Esophagus mucosa (tissue), 1 donor: Measurements from ENCODE around the gene OTUD6A. TPM values are rescaled to one million over a fixed set of nuclear protein-coding genes. Genes with fewer than 3 reads are reported as not detected.

Experiments used
- ATAC-seq: fragments of 200-7000 bp; cut with Tn5 transposase; one replicate; pipeline ENCODE4 v1.9.1; 2020
- total RNA-seq: library from RNA; stranded (reverse); gene quantifications from one replicate; pipeline ENCODE4 v1.2.4, GENCODE V29; 2023
- donor health status: DM: yes; HTN: yes; CAD: no.

OTUD6A gene, protein sequence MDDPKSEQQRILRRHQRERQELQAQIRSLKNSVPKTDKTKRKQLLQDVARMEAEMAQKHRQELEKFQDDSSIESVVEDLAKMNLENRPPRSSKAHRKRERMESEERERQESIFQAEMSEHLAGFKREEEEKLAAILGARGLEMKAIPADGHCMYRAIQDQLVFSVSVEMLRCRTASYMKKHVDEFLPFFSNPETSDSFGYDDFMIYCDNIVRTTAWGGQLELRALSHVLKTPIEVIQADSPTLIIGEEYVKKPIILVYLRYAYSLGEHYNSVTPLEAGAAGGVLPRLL
- not detected for total RNA-seq

DNA sequence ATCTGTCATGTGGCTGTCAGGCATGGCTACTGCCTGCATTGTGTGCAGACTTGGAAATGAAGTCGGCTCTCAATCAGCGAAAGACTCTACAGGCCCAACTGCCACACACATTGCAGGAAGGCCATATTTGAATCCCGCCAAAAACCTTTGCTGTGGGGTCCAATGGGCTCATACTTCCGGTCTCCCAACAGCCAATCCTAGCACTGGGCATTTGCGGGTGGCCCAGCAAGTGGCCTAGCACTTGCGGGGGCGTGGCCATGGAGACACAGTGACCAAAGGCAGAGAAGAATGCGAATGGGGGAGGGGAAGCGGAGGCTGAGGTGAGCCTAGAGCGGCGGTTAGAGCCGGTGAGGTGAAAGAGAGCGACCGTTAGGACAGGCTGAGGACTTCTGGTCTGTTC lies at the start of gene OTUD6A:
Gene OTUD6A (plus strand): TSS at position 382 of the 400 bp plus-strand sequence. CDS start 68 bp downstream, outside the sequence.
- no peak for ATAC-seq

DNA sequence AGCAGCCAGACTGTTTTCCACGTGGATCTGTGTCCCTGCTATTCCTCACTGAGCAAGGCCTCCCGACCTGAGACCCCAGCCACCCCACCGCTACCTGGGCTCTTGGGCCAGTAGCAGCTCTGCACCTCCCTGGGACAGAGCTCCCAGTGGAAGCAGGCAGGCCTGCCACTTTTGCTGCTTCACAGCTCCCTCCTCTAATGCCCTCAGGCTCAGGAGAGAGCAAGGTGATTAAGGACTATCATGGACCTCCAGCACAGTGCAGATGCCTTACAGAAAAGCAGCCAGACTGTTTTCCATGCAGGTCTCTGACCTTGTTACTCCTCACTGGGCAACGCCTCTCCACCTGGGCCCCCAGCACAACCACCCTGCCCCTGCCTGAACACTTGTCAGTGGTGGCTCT lies 49.5 kb upstream of the OTUD6A start:
- no peak for ATAC-seq

DNA sequence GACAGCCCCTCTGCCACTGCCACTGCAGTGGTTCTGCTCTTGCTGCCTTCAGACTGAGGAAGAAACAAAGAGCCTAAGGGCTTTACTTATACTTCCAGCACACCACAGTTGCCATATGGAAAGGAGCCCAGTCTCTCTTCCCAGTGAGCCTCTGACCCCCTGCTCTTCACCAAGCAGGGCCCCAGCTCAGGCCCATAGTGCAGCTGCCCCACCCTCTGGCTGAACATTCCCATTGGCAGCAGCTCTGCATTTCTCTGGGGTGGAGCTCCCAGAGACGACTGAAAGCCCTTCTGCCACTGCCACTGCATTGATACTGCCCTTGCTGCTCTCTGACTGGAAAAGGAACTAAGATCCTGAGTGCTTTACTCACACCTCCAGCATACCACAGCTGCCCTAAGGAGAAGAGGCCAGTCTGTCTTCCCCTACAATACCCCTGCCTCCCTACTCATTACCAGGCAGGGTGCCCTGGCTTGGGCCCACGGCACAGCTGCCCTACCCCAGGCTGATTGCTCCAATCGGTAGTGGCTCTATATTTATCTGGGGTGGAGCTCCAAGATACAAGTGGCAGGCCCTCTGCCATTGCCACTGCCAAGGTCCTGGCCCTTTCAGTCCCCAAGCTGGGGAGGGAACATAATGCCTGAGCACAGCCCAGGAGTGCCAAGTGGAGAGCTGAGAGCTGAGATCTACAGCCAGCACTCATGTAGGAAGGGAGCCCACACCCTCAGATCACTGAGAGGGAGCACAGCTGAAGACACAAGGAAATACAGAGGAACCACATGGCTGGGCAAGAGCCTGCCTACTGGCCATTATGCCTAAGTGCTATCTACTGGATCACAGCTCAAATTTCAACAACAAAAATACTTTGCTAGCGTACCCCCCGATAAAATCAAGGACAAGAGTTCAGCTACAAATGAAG lies 48.5 kb upstream of the OTUD6A start:
- no peak for ATAC-seq

DNA sequence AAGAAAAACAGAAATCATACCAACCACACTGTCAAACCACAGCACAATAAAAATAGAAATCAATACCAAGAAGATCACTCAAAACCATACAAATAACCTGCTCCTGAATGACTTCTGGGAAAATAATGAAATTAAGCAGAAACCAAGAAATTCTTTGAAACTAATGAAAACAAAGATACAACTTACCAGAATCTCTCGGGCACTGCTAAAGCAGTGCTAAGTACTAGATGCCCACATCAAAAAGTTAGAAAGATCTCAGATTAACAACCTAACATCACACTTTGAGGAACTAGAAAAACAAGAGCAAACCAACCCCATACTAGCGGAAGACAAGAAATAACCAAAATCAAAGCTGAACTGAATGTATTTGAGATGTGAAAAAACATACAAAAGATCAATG lies 45.7 kb upstream of the OTUD6A start:
- no peak for ATAC-seq

DNA sequence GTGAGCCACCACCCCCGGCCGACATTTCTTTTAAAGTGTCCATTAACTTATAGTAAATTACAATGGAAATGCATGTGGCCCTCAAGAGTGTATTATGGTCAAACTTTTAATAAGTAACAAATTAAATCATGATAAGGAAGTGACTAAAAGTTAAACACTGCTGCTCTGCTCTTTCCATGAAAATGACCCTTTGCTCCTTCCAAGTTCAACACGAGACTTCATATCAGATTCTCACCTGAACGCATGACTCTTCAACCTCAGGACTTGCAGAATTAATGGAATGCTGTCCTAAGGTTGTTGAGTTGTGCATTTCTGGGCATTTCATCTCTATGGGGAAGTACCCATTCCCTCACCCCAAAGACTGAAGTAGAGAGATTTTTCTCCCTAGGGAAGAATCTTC lies 39.6 kb upstream of the OTUD6A start:
- ATAC-seq, result no peak

DNA sequence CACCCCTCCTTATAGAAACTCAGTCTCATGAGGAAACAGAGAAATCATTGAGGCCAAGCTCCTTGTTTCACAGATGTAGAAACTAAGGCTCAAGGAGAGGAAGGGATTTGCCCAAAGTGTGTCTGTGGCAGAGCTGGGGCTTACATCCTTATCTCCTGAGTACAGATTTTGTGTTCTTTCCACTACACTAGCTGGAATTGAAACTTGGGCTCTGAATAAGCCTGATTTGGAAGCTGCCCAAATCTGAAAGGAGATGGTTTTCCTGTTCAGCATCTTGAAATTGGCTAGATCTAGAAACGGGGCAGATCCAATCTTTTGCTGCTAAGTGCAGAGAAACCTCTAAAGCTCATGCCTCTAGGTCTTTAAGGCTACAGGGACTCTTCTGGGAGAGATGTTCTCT lies 36.8 kb upstream of the OTUD6A start:
- no peak for ATAC-seq

DNA sequence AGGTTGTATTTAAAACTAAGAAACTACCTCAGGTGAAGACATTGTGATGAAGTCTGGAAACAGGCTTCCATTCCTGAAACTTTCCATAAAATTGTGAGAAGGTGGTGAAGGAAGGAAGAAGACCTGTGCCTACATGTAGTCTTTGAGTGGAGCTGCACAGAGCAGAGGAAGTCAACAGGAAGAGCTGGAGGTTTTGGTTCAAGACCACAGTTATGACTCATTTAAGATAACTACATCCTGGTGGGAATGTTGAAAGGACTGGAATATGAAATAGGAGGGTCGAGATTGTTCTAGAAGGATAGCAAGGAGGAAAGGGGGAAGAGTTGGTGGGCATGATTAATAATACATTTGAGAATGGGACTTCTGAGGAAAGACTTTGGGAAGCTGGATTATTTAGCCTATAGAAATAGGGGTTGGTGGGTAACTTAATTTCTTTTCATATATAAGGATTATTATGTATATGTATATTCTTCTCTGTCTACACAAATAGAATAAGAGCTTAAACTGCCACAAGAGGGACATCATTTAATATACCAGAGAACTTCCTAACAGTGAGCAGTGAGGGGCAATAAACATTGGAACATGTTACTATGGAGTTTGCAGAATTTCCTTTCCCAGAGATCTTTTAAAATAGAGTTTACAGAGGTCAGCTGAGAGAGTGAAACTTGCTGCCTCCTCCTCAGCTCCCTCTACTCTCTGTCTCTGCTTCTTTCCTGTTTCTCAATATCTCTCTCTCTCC lies 36.0 kb upstream of the OTUD6A start:
- ATAC-seq, result no peak

DNA sequence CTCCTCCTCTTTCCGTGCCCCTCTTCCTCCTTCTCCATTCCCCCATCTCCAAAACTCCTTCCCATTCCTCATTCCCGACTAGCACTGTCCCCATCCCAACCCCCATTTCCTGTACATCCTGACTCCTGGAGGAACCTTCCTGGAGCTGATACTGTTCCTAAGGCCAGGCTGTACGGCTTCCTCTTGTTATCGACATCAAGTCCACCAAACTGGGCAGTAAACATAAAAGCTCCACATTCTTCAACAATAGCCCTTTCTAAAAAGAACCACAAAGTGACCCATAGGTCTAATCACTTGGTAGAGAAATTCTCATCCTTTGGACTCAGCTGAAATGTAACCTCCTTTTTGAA lies 35.4 kb upstream of the OTUD6A start:
- ATAC-seq, result no peak

DNA sequence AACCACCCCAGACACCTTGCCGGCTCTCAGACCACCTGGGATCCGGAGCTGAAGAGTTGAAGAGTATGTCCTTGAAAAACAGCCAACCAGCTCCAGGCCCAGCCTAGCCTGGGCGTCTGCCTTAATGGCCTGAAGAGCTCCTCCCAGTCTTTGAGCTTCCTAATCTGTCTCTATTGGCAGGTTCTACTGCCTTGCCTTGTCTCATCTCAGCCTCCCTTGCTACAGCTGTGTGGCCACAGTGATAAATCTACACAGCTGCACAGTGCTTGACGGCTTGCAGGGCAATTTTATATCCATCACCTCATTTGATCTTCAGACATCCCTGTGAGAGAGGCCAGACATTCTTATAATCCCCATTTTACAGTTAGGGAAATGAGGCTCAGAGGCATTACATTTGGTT lies 32.4 kb upstream of the OTUD6A start:
- ATAC-seq, result peak; percentile 34

DNA sequence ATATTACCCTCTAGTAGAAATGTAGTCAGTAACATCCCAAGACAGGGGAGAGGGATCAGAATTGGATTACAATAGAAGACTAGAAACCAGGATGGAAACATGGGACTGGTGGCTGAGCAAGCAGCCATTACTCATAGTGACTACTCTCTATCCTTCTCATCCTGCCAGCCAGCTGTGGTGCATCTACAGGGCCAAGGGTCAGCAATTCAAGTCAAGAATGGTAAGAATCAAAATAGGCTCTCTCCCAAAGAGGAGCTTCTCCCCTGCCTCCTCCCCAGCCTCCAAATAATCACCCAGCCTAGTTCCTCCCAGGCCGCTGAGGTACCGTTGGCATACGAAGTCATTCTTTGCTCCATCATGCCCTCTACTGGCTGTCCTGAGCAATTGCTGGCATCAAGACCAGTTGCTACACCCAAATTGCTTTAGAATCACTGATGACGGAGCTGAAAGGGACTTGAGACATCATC lies 31.9 kb upstream of the OTUD6A start:
- peak; percentile 75 for ATAC-seq

DNA sequence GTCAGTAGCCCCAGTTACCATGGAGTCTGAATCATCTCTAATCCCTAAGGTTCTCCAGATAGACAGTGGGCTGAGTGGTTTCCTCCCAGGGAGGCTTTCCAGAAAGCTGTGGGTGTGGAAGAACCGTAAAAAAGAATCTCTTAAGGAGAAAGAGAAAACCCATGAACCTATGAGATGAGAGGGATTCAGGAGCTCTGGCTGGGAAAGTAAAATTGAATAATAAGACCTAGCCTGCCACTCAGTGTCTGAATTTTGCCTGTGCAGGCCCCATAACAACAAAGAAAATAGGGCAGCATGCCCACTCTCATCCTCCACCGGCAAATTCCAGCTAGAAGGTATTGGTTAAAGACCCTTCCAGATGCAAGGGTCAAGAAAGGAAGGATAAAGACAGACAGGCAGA lies 29.5 kb upstream of the OTUD6A start:
- no peak for ATAC-seq

DNA sequence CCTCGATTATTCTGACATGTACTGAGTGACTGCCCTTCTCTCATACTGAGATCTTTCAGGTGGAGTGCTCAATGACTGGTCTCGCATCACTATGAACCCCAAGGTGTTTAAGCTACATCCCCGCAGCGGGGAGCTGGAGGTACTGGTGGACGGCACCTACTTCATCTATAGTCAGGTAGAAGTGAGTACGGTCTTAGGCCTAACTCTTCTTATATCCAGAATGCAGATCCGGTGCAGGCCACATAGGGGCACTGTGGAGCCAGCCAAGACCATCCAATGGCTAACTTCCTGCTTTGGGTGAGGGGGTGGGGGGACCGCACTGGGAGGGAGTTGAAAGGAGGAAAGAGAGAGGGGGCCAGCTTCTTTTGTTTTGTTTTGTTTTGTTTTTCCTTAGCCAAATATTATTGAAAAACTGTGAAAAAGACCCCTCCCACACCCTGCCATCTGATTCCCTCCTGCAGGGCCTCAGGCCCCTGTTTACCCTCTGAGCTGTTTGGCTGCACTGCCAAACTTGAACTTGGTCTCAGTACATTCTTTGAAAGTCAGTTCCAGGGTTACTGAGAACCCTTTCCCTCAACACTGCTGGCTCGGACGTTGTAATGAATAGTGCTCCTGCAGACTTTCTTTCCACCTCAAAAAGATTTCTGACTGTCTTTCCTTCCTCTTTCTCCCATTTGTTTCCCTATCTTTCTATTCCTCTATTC lies 28.8 kb upstream of the OTUD6A start:
- no peak for ATAC-seq

DNA sequence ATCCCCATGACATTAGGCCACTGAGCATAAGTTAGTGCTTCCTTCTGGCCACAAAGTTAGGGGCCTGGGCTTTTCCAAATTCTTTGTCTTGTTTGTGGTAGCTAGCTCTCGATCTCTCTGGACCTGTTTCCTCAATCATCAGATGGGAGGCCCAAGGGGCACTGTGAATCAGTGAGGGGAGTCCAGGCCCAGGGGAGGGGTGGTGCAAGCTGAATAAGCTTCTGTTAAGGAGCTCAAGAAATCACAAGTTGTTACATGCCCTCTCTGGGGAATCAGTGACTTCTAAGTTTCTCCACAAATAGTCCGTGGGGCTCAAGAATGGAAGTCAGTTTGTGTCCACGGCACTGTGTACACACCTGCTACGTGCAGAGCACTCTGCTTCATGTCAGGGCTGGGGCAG lies 27.6 kb upstream of the OTUD6A start:
- ATAC-seq, result no peak

DNA sequence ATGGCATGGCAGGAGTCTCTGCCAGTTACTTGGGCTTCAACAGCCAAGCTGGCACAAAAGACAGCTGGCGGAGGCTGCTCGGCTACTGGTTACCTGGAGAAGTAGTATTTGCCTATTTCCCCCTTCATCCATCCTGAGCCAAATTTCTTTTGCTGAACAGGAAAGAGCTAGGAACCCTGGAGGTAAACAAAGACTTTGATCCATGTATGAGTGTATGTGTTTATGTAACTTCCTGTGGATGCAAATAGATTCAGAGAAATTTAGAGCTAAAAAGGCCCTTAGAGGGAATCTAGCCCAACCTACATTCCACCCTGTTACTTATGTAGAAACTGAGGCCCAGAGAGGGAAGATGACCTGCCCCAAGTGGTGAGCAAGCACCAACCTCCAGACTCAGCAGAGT lies 23.7 kb upstream of the OTUD6A start:
- no peak for ATAC-seq

DNA sequence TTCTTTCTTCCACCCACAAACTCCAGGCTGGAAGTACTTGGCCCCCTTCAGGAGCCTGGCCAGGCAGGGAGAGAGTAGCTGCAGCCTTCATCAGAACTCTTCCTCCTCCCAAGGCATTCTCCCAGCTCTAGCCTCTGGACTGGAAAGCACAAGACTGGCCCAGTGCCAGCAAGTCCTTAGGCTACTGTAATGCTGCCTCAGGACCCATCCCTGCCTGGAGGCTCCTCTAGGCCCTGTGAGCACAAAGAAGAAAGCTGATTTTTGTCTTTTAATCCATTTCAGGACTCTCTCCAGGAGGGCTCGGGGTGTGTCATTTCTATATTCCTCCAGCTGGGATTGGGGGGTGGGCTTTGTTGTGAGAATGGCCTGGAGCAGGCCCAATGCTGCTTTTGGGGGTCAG lies 23.3 kb upstream of the OTUD6A start:
- ATAC-seq, result no peak

DNA sequence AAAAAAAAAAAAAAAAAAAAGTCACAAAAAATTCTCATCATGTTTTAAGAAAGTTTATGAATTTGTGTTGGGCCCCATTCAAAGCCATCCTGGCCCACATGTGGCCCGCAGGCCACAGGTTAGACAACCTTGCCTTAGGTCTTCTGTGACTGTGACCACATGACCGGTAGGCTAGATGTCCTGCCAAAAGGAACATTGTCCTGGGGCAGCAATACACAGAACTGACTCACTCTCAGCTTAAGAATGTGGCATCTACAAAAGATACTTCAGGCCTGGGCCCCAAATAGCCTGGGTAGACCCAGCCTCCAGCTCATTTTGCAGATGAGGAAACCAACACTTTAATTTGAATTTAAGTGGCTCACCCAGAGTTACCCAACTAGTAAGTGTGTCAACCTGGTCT lies 22.5 kb upstream of the OTUD6A start:
- peak; percentile 33 for ATAC-seq

DNA sequence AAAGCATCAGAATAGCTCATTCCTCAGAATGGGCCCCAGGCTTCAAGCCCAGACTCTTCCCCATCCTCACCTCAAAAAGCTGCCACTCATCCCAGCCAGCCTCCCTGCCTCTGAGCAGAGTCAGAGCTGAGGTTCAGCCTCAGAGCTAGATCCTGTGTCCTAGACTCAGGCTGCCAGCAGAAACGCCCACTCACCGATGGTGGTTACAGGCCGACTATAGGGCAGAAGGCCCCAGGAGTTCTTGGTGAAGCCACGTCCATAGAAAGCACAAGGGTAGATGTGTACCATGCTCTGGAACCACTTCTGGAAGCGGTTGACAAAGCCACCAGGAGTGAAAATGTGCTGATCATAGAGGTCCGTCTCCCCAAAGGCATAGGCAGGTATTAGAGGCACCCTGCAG lies 20.3 kb upstream of the OTUD6A start:
- ATAC-seq, result no peak

DNA sequence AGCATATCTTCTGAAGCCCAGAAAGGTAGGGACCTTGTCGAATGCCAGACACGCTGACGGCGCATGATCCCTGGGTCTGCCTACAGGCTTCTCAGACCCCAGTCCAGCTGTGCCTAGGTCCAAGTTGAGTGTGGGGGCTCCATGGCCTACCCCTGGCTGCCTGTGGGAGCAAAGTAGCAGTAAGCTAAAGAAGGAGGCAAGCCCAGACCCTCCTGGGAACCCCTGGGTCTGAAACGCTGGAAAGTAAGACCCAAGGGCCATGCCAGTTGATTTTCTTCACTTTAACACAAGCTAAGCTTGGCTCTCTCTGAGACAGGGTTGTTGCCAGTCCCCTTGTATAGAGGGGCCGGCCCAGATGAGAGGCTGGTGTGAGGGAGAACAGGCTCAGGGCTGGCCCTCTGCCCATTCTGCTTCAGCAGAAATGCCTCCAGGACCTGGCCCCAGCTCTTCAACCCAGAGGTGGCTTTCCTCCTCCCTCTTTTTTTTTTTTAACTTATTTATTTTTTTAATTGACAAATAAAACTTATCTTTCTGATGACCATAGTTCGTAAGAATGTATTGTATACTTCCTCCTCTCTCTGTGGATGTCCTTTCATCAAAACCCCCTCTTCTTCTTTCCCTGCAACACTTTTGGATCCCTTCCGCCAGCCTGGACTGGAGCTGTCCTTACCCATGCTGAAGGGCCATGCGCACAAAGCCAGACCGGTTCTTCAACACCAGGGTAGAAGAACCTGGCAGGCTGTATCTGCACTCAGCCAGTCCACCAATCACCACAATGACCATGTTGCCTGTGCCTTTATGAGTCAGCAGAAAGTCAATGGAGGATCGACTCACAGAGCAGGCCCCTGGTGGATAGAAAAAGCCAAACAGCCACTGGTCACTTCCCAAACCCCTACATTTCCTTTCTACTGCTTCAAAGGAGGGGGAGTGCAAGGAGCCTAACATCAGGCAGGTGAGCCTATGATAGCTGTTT lies 19.6 kb upstream of the OTUD6A start:
- peak; percentile 77 for ATAC-seq

DNA sequence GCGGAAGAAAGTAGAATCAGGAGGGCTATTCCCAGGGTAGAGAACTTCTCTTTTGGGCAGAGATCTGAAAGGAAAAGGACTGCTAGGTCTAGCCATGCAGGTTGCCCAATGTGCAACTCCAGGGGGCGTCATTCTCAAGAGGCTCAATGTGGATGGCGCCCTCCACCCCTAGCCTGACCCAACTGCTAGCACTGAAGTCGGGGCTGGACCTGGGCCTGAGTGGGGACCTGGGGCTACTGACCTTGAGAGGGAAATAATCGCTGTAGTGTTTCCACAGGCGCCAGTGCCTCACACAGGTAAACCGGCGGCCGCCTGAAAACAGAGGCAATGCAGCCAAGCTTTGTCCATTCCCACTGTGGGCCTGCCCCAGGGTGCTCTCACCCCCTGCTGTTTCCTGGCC lies 18.6 kb upstream of the OTUD6A start:
- ATAC-seq, result no peak

DNA sequence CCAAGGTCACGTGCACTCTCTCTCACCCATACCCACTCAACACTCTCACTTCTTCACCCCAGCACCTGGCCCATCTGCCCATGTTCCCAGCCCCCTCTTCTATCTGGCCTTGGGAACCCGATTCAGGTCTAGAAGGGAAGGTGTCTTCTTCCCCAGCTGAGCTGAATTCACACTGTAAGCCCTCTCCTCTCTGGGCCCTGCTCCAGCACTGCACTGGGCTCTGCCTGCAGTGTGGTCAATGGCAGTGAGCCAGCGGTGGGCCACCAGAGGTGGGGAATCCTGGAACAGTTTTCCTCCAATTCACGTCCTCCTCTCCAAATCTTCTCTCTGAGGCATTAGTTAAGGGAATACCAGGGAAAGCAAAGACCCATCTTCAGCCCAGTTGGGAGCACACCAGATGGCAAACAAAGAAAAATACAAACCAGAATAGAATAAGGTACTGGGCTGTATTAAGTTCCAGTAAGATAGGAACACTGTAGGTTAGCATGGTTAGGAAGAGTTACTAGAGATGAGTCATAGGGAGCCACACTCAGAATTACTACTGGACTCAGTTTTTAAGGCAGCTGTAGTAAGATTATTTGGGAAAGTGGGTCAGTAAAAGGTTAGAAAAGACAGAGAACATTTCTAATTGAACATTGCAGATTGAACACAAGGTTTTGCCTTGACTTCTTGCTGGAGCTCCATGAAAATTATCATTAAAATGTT lies 17.6 kb upstream of the OTUD6A start:
- no peak for ATAC-seq

DNA sequence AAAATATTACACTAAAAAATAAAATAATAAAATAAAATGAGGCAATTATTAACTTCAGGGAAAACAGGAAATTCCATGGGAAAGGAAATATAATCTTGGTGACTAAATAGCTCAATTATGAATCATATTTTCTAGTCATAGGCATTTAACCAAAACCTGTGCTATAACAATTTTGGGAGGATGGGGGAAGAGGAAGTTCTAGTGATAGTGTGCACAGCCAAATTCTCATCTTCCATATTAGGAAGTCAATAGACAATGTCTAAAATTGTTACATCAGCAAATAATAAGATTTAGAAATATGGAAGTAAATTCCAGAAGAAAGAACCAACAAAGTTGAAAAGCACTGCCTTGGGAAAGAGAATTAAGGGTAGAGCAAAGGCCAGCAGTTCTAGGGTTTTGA lies 15.3 kb upstream of the OTUD6A start:
- no peak for ATAC-seq
